Pancreas (tissue), 10 donors: ENCODE results near the gene CLSTN2. TPM values are rescaled to one million over a fixed set of nuclear protein-coding genes. Genes with fewer than 3 reads are reported as not detected.

Experiments
- ATAC-seq, 4 donors: fragments of 200-7000 bp; cut with Tn5 transposase; one replicate each; pipeline versions ENCODE4 v1.8.0 to v1.9.1; 2020; ENCODE audit warnings: mild to moderate bottlenecking in 4 of 4, moderate library complexity in 4 of 4
- DNase-seq, 6 donors: peaks; one replicate each; pipeline ENCODE4 v3.0.0-alpha.2; 2020
- FAIRE-seq: peaks from 2 replicates; lab custom pipeline; 2012; peaks lifted over from hg19 to GRCh38; lab: Jason Lieb, UNC
- H3K27ac ChIP-seq, 4 donors: fragments of 200-600 bp; sonication (generic); 1 replicate in 3 of 4; 2 replicates in 1 of 4; pipeline versions ENCODE4 v1.5.0 to v1.8.0; 2020
- H3K27me3 ChIP-seq, 4 donors: fragments of 200-600 bp; one replicate each; pipeline ENCODE4 v1.8.0; 2021
- H3K36me3 ChIP-seq, 3 donors: fragments of 200-600 bp; sonication (generic) in 1 of 3; one replicate each; pipeline versions ENCODE4 v1.5.0 to v1.8.0; 2020 to 2021
- H3K4me1 ChIP-seq, 3 donors: fragments of 200-600 bp; one replicate each; pipeline ENCODE4 v1.8.0; 2021
- H3K4me3 ChIP-seq, 4 donors: fragments of 200-600 bp; sonication (generic) in 2 of 4; one replicate each; pipeline versions ENCODE4 v1.5.0 to v1.8.0; 2020 to 2021
- H3K9me3 ChIP-seq, 4 donors: fragments of 200-600 bp; one replicate each; pipeline ENCODE4 v1.8.0; 2021
- WGBS, 2 donors: extraction: QIAGEN DNeasy Blood & Tissue Kit; methylation state at CpG; one replicate each; pipeline ENCODE4 v1.1.7; 2013; 5-methylcytosine and 5-hydroxymethylcytosine counted together
- intact Hi-C, 3 donors: fragments of 100-400 bp; cut with DNase I; formaldehyde crosslinking; loops; one replicate each; pipeline versions ENCODE4 v1.11.1 to v1.14.2; 2022
- polyA plus RNA-seq, 2 donors: library from polyadenylated mRNA; stranded (reverse); fragments of 200-250 nt; gene quantifications; one replicate each; pipeline ENCODE4 v1.2.3, GENCODE V29; 2013
- total RNA-seq, 6 donors: library from RNA; stranded (reverse); fragmentation: NEBNext Ultra II Directional in 4 of 6; extraction: Animal tissue kit (Norgen Biotek cat#: 25700) in 4 of 6; gene quantifications; one replicate each; pipeline versions ENCODE4 v1.2.1 to v1.2.4, GENCODE V29; 2021 to 2023
- TF ChIP-seq, protein P1 (sequence below), 4 donors: fragments of 200-600 bp; sonication (generic) in 3 of 4; IDR thresholded peaks; one replicate each; pipeline versions ENCODE4 v1.5.0 to v1.8.0; 2021; ENCODE audit warnings: antibody characterized with exemption in 4 of 4
- donor health status: healthy with polysubstance abuse.
- donor health status: DM: no; HTN: no; CAD: no; lungs with moderate emphysema.
- donor health status: DM: no; HTN: no; CAD: no.
- donor health status: control.
- donor health status: control.
- donor health status: Bipolar disorder and iron deficiency.
- donor health status: DM: yes; HTN: yes; CAD: no.
- donor health status: DM: no; HTN: no; CAD: no.
- donor health status: DM: no; HTN: no; CAD: no.
- donor health status: DM: yes; HTN: yes; CAD: no.

The CLSTN2 gene
- total and polyA plus RNA-seq, 8 donors: 0.65 to 9.3 (median 2.9) TPM

DNA sequence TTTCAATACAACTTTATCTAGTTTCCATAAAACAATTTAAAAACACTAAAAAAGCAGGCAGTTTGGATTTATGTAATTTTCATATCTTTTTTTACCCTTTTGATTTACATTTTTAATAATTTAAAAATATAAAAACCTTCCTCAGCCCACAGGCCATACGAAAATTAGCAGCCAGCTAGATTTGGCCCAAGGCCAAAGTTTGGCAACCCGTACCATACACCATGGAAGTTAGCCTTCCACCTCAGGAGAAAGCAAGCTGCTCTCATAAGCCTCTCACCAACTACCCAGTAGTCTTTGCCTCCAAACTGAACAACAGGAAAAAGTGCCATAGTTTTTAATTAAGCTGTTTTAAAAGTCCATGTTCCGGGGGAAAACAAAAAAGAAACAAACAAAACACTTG is 635.6 kb downstream of the CLSTN2 start:
- no peak for DNase-seq
- no peak for ATAC-seq
- no peak for FAIRE-seq

DNA sequence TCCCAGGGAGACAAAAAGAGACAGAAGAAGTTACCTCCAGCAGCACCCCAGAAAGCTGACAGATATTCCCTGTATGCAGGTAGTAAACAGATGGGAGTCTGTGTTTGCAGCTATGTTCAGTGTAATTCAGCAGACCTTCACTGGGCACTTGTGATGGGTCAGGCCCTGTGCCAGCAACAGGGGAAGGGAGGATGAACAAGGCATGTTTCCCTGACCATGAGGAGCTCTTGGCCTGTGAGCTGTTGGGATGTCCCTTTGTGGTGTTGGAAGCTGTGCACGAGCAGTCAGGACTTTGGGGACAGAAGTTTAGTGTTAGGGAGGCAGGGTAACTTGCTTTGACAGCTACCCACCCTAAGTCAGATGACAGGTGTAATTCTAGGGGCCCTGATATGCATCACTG is 636.9 kb downstream of the CLSTN2 start:
- Histone ChIP-seq H3K9me3 (no peaks in the 10 kb centered on the region), H3K4me1 (no peaks in the 10 kb centered on the region), H3K27me3 (no peaks in the 10 kb centered on the region), H3K4me3 (no peak overlapping the region), H3K36me3 (no peaks in the 10 kb centered on the region), H3K27ac (no peak overlapping the region)
- ATAC-seq (no peak), DNase-seq (no peak), FAIRE-seq (no peak)
- TF ChIP-seq, protein P1, sequence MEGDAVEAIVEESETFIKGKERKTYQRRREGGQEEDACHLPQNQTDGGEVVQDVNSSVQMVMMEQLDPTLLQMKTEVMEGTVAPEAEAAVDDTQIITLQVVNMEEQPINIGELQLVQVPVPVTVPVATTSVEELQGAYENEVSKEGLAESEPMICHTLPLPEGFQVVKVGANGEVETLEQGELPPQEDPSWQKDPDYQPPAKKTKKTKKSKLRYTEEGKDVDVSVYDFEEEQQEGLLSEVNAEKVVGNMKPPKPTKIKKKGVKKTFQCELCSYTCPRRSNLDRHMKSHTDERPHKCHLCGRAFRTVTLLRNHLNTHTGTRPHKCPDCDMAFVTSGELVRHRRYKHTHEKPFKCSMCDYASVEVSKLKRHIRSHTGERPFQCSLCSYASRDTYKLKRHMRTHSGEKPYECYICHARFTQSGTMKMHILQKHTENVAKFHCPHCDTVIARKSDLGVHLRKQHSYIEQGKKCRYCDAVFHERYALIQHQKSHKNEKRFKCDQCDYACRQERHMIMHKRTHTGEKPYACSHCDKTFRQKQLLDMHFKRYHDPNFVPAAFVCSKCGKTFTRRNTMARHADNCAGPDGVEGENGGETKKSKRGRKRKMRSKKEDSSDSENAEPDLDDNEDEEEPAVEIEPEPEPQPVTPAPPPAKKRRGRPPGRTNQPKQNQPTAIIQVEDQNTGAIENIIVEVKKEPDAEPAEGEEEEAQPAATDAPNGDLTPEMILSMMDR (IDR thresholded peaks at IDR 0.05): no peak
- intact Hi-C loops: no loop called here
- 70 to 94% methylated on average over 1 of the region's 1 CpG for WGBS, 2 donors

More for the DNA sequence above, 635.6 kb downstream of the CLSTN2 start:
- Histone ChIP-seq H3K9me3 (no peaks in the 10 kb centered on the region), H3K36me3 (no peaks in the 10 kb centered on the region), H3K27ac (no peak overlapping the region), H3K4me3 (no peak overlapping the region), H3K27me3 (no peaks in the 10 kb centered on the region), H3K4me1 (no peaks in the 10 kb centered on the region)
- TF ChIP-seq, protein P1 (IDR thresholded peaks at IDR 0.05): no peak
- intact Hi-C loops: no loop called here
- 50 to 55% methylated on average over 3 of the region's 3 CpGs for WGBS, 2 donors

DNA sequence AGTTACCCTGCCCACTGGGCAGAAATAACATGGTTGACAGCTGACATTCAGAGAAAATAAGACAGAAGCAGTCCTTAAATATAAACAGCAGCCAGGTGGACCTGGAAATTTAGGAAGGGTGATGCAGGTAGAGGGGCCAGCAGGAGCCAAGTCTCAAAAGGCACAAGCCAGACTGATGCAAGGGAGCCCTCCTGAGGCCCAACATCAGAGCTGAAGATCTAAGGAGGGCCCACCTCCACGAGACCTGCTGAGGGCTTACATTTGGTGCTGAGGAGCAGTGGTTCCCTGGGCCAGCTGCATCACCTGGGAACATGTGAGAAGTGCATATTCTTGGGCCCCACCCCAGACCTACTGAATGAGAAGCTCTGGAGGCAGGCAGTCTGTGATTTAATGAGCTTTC is 637.3 kb downstream of the CLSTN2 start:
- TF ChIP-seq, protein P1 (IDR thresholded peaks at IDR 0.05): no peak
- no peaks in the 10 kb centered on the region for H3K9me3 ChIP-seq
- no peak overlapping the region for H3K27ac ChIP-seq
- H3K4me3 ChIP-seq: no peak overlapping the region
- H3K36me3 ChIP-seq: no peaks in the 10 kb centered on the region
- no peaks in the 10 kb centered on the region for H3K27me3 ChIP-seq
- ATAC-seq: no peak
- FAIRE-seq: no peak
- 93 to 96% methylated on average over 1 of the region's 1 CpG for WGBS, 2 donors
- H3K4me1 ChIP-seq: no peaks in the 10 kb centered on the region
- no peak for DNase-seq
- intact Hi-C loops: no loop called here

DNA sequence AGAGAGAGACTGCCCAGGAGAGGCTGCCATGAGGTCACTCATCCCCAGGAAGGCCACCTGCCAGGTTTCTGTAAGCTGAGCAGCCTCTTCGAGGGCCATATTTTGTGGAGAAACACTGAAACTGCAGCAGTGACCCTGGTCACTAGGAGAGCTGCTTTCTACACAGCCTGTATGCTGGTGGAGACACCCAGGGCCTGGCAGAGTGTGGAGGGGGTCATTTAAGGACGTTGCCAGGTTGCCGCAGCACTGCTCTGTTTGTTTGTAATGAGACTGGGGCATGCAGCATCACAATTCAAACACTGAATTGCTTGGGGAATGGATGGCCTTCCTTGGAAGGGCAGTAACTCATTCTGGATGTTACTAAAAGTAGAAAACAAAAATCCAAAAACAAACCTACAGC is 638.0 kb downstream of the CLSTN2 start:
- no peak for FAIRE-seq
- 51 to 62% methylated on average over 3 of the region's 3 CpGs for WGBS, 2 donors

DNA sequence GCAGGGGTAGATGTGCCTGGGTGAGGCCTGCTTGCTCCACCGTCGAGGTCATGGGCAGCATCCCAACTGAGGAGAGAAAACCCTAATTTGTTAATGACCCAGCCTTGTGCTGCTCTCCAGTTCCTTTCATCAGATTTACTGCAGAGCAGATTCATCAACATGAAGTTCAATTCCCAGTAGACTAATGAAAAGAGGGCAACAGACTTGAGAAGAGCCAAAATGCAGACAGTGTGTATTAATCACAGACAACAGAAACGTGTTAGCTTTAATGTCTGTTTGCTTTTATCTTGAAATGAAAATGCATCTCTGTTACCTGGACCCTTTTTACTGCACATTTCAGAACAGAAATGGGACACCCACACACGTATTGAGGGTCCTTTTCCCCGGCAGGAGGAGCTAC is 639.4 kb downstream of the CLSTN2 start:
- no peak for DNase-seq
- Histone ChIP-seq H3K9me3 (no peaks in the 10 kb centered on the region), H3K36me3 (no peaks in the 10 kb centered on the region), H3K4me3 (no peak overlapping the region), H3K27ac (no peak overlapping the region), H3K4me1 (no peaks in the 10 kb centered on the region), H3K27me3 (no peaks in the 10 kb centered on the region)
- no peak for FAIRE-seq
- no peak for ATAC-seq
- TF ChIP-seq, protein P1 (IDR thresholded peaks at IDR 0.05): no peak
- WGBS, 2 donors: 63 to 75% methylated on average over 5 of the region's 5 CpGs
- intact Hi-C loops: no loop called here

More for the DNA sequence above, 638.0 kb downstream of the CLSTN2 start:
- H3K36me3 ChIP-seq: no peaks in the 10 kb centered on the region
- TF ChIP-seq, protein P1 (IDR thresholded peaks at IDR 0.05): no peak
- H3K4me1 ChIP-seq: no peaks in the 10 kb centered on the region
- H3K27ac ChIP-seq: no peak overlapping the region
- ATAC-seq (peak in 2 of 4 donors; percentile 28 to 56), DNase-seq (no peak)
- intact Hi-C loops: no loop called here
- H3K9me3 ChIP-seq: no peaks in the 10 kb centered on the region
- H3K4me3 ChIP-seq: no peak overlapping the region
- H3K27me3 ChIP-seq: no peaks in the 10 kb centered on the region
